PC-9 (cell line): ENCODE measurements around the gene CCDC154. TPM values are rescaled to one million over a fixed set of nuclear protein-coding genes. Genes with fewer than 3 reads are reported as not detected.

ENCODE experiments used
- BruUV-seq: library from RNA; stranded (reverse); fragments of 400-500 nt; replicated peaks from 2 replicates; lab custom pipeline; 2021; lab: Mats Ljungman, UMichigan
- CTCF ChIA-PET: fragments of 300-600 bp; sonication (Branson Sonifier 250); formaldehyde crosslinking; loops from one replicate; lab custom pipeline; 2022; ENCODE audit warnings: antibody characterized with exemption; lab: Charles Lee
- POLR2A ChIA-PET: fragments of 300-600 bp; sonication (Branson Sonifier 250); formaldehyde crosslinking; loops from one replicate; lab custom pipeline; 2022; ENCODE audit warnings: antibody characterized with exemption; ENCODE audit not compliant: unreplicated experiment; lab: Charles Lee
- DNase-seq, 2 experiments: peaks; one replicate each; pipeline versions ENCODE4 v3.0.0 to v3.0.0-alpha.2; 2015 to 2022; ENCODE audit warnings: mixed read lengths in 1 of 2
- H2AFZ ChIP-seq: fragments of 200-600 bp; sonication (generic); 2 replicates; pipeline ENCODE4 v1.8.1; 2017; ENCODE audit warnings: antibody characterized with exemption
- H3F3A ChIP-seq: fragments of 200-600 bp; sonication (generic); 2 replicates; pipeline ENCODE4 v1.8.1; 2017; ENCODE audit warnings: antibody characterized with exemption, mild to moderate bottlenecking, low read depth; ENCODE audit not compliant: insufficient read depth
- H3K27ac ChIP-seq: fragments of 200-600 bp; sonication (generic); 2 replicates; pipeline ENCODE4 v1.6.1; 2016; ENCODE audit warnings: mixed run types
- H3K27me3 ChIP-seq: fragments of 200-600 bp; sonication (generic); 2 replicates; pipeline ENCODE4 v1.6.1; 2016; ENCODE audit warnings: low read depth, mixed run types; ENCODE audit not compliant: insufficient read depth
- H3K36me3 ChIP-seq: fragments of 200-600 bp; sonication (generic); 2 replicates; pipeline ENCODE4 v1.6.1; 2016; ENCODE audit warnings: low read depth, mixed run types
- H3K4me1 ChIP-seq: fragments of 200-600 bp; sonication (generic); replicated peaks from 2 replicates; pipeline ENCODE4 v1.6.1; 2016; ENCODE audit warnings: mixed run types; ENCODE audit not compliant: insufficient read depth
- H3K4me2 ChIP-seq: fragments of 200-600 bp; sonication (generic); 2 replicates; pipeline ENCODE4 v1.6.1; 2017; ENCODE audit warnings: mixed run types
- H3K4me3 ChIP-seq: fragments of 200-600 bp; sonication (generic); 2 replicates; pipeline ENCODE4 v1.6.1; 2016; ENCODE audit warnings: mixed run types
- H3K79me2 ChIP-seq: fragments of 200-600 bp; sonication (generic); 2 replicates; pipeline ENCODE4 v1.6.1; 2017; ENCODE audit warnings: low read depth, mixed run types
- H3K9me2 ChIP-seq: fragments of 200-600 bp; sonication (generic); 2 replicates; pipeline ENCODE4 v1.8.1; 2017; ENCODE audit warnings: mild to moderate bottlenecking; ENCODE audit not compliant: insufficient read depth
- H3K9me3 ChIP-seq: fragments of 200-600 bp; sonication (generic); 2 replicates; pipeline ENCODE4 v1.8.1; 2016; ENCODE audit warnings: low read depth; ENCODE audit not compliant: insufficient read depth
- H4K20me1 ChIP-seq: fragments of 200-600 bp; sonication (generic); 2 replicates; pipeline ENCODE4 v1.8.1; 2017; ENCODE audit not compliant: insufficient read depth
- EZH2 ChIP-seq: fragments of 200-600 bp; sonication (generic); IDR thresholded peaks from 2 replicates; pipeline ENCODE4 v1.8.0; 2017; ENCODE audit warnings: antibody characterized with exemption, low read depth
- intact Hi-C: fragments of 100-400 bp; cut with micrococcal nuclease; formaldehyde crosslinking; loops from one replicate; pipeline ENCODE4 v1.10.0; 2022; ENCODE audit not compliant: unreplicated experiment
- total RNA-seq: library from RNA; stranded (reverse); gene quantifications from 2 replicates; pipeline ENCODE4 v1.2.3, GENCODE V29; 2021
- TF ChIP-seq, protein P1 (sequence below): fragments of 200-600 bp; sonication (generic); conservative IDR thresholded peaks from 2 replicates; pipeline ENCODE4 v1.6.1; 2017; ENCODE audit warnings: mixed run types, antibody characterized with exemption, mild to moderate bottlenecking, moderate library complexity

The CCDC154 gene
- total RNA-seq, 1 experiment from 2014 or later: 2.4 TPM

DNA sequence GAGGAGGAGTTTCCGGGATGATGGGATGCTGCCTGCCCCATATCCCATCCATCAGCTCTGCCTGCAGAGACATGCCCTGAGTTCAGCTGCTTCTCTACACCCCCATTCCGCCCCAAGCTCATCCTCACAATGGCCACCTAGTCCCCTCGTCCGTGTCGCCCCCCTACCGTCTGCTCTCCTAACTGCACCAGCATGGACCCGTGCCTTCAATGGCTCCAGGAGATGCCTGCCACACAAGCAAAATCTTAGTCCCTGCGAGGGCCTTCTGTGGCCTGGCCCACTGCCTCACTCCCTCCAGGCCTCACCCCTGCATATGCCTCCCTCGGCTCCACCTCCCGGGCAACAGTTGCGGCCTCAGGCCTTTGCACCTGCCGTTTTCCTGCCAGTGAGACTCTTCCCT is 47.0 kb upstream of the CCDC154 start:
- no peaks in the 10 kb centered on the region for H3K9me2 ChIP-seq
- no peaks in the 10 kb centered on the region for H3K27me3 ChIP-seq
- CTCF ChIA-PET: interaction anchor here (0.6 kb wide), 1 partner anchor 170 kb away, joined by 5 read pairs; no protein-coding TSS in a partner anchor
- H3F3A ChIP-seq: peaks cover 8% of the 10 kb centered on the region; the same call in 1 of the 2 replicates
- TF ChIP-seq EZH2: no peak
- TF ChIP-seq, protein P1, sequence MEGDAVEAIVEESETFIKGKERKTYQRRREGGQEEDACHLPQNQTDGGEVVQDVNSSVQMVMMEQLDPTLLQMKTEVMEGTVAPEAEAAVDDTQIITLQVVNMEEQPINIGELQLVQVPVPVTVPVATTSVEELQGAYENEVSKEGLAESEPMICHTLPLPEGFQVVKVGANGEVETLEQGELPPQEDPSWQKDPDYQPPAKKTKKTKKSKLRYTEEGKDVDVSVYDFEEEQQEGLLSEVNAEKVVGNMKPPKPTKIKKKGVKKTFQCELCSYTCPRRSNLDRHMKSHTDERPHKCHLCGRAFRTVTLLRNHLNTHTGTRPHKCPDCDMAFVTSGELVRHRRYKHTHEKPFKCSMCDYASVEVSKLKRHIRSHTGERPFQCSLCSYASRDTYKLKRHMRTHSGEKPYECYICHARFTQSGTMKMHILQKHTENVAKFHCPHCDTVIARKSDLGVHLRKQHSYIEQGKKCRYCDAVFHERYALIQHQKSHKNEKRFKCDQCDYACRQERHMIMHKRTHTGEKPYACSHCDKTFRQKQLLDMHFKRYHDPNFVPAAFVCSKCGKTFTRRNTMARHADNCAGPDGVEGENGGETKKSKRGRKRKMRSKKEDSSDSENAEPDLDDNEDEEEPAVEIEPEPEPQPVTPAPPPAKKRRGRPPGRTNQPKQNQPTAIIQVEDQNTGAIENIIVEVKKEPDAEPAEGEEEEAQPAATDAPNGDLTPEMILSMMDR: no peak
- no peak for DNase-seq
- BruUV-seq: no TSS peak
- intact Hi-C loops: loop anchor here (5.0 kb wide), 2 partner anchors 69 to 121 kb away; partner anchors contain the start of genes CRAMP1, IFT140 and UQCC4
- peaks cover 19% of the 10 kb centered on the region for H3K79me2 ChIP-seq
- H3K36me3 ChIP-seq: no peaks in the 10 kb centered on the region
- H4K20me1 ChIP-seq: peaks cover 5% of the 10 kb centered on the region; the same call in 1 of the 2 replicates
- H3K4me1 ChIP-seq: peaks cover 18% of the 10 kb centered on the region; the same call in 1 of the 2 replicates
- no peak overlapping the region for H2AFZ ChIP-seq
- H3K27ac ChIP-seq: no peak overlapping the region
- H3K4me2 ChIP-seq: no peak overlapping the region
- POLR2A ChIA-PET: interaction anchor here (0.5 kb wide), 1 partner anchor 855 kb away, joined by 7 read pairs; no protein-coding TSS in a partner anchor
- no peak overlapping the region for H3K4me3 ChIP-seq
- H3K9me3 ChIP-seq: no peaks in the 10 kb centered on the region

GRCh38 chr16:1489077-1489476 is 44.7 kb upstream of the CCDC154 start:
- no TSS peak for BruUV-seq
- ChIA-PET POLR2A (no interaction called here), CTCF (no interaction called here)
- no peak overlapping the region for H3K4me3 ChIP-seq
- H3K79me2 ChIP-seq: peaks cover 5% of the 10 kb centered on the region; the same call in 1 of the 2 replicates
- H3F3A ChIP-seq: peaks cover 8% of the 10 kb centered on the region; the same call in 1 of the 2 replicates
- H3K4me2 ChIP-seq: no peak overlapping the region
- H3K9me2 ChIP-seq: no peaks in the 10 kb centered on the region
- intact Hi-C loops: no loop called here
- H2AFZ ChIP-seq: no peak overlapping the region
- peaks cover 10% of the 10 kb centered on the region; the same call in 1 of the 2 replicates for H3K4me1 ChIP-seq
- no peak for TF ChIP-seq EZH2
- TF ChIP-seq, protein P1: no peak
- H3K36me3 ChIP-seq: no peaks in the 10 kb centered on the region
- no peak overlapping the region for H3K27ac ChIP-seq
- H3K27me3 ChIP-seq: no peaks in the 10 kb centered on the region
- no peaks in the 10 kb centered on the region for H4K20me1 ChIP-seq
- no peak for DNase-seq
- H3K9me3 ChIP-seq: no peaks in the 10 kb centered on the region

GRCh38 chr16:1488619-1489018 is 44.3 kb upstream of the CCDC154 start, which contains the start of gene PTX4:
Gene PTX4, minus strand, starts transcription at chr16:1488944. Its CDS starts 35 bp downstream, at chr16:1488909.
- Histone ChIP-seq H3K4me1 (peaks cover 9% of the 10 kb centered on the region; the same call in 1 of the 2 replicates), H3K27ac (no peak within 1 kb of the TSS), H3K4me2 (no peak within 1 kb of the TSS), H3K9me2 (no peaks in the 10 kb centered on the region), H3K36me3 (no peaks in the 10 kb centered on the region), H3K4me3 (no peak within 1 kb of the TSS), H3K27me3 (no peaks in the 10 kb centered on the region), H3F3A (peaks cover 8% of the 10 kb centered on the region; the same call in 1 of the 2 replicates), H2AFZ (no peak within 1 kb of the TSS), H3K79me2 (0 out of 2 replicates have a peak, but pooled peaks cover under 1% of the 10 kb centered on the region), H4K20me1 (no peaks in the 10 kb centered on the region), H3K9me3 (no peaks in the 10 kb centered on the region)
- CTCF ChIA-PET: no interaction called here
- DNase-seq: no peak
- no TSS peak for BruUV-seq
- no peak for TF ChIP-seq EZH2
- TF ChIP-seq, protein P1: no peak
- POLR2A ChIA-PET: no interaction called here
- intact Hi-C loops: no loop called here
